ENCODE data around the gene SOCS2.
A peak's percentile ranks its signal among the peaks of the same experiment; 100 is the strongest.

The SOCS2 gene

DNA sequence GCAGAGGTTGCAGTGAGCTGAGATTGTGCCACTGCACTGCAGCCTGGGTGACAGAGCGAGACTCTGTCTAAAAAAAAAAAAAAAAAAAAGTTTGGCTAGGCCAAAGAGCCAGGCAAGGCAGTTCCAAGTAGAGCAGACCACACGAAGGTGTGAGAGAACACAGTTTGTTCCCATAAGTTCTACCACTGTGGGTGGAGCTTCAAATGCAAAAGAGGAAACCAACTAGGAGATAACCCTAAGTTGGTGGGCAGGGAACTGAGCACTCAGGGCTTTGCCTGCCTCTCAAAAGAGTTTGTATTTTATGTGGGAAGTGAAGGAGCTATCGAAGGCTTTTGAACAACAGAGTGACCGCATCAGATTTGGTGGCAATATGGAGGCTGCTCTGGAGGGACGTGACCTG, 15.1 kb downstream of the SOCS2 start:
- no peak for FAIRE-seq
- TF ChIP-seq PAX5 (IDR thresholded peaks at IDR 0.05; ENCODE audit: insufficient read depth, low read length, severe bottlenecking) (no peak), TAF1 (IDR thresholded peaks at IDR 0.05; ENCODE audit: low read depth, low read length) (no peak), POLR2A (IDR thresholded peaks at IDR 0.05; ENCODE audit: low read depth, low read length) (no peak), POU2F2 (IDR thresholded peaks at IDR 0.05; ENCODE audit: low read depth, low read length) (no peak), POLR2AphosphoS5 (IDR thresholded peaks at IDR 0.05; ENCODE audit: low read depth, low read length) (no peak), SPI1 (IDR thresholded peaks at IDR 0.05; ENCODE audit: low read depth, low read length) (no peak)
- DNase-seq (ENCODE audit: insufficient read length, low spot score) = no peak

DNA sequence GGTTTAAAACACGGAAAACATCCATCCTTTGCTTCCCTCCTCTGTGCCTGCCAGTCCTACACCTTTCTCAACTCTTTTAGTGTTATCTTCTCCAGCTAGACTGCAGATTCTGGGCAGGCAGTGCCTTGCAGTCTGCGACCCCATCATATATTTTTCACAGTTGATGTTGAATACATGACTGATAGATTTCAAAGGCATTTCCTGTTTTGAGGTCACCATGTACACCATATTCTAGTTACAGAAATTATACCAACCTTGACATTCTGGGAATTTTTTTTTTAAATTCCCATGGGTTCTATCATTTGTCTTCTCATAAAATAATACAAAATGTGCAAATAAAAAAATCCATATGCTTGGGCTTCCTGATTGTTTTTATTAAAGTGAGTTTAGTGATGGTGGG, 16.6 kb downstream of the SOCS2 start:
- TF ChIP-seq SPI1 (IDR thresholded peaks at IDR 0.05; ENCODE audit: low read depth, low read length) (no peak), POLR2A (IDR thresholded peaks at IDR 0.05; ENCODE audit: low read depth, low read length) (no peak), POLR2AphosphoS5 (IDR thresholded peaks at IDR 0.05; ENCODE audit: low read depth, low read length) (no peak), TAF1 (IDR thresholded peaks at IDR 0.05; ENCODE audit: low read depth, low read length) (no peak), POU2F2 (IDR thresholded peaks at IDR 0.05; ENCODE audit: low read depth, low read length) (no peak), PAX5 (IDR thresholded peaks at IDR 0.05; ENCODE audit: insufficient read depth, low read length, severe bottlenecking) (no peak)
- FAIRE-seq = no peak
- no peak for DNase-seq (ENCODE audit: insufficient read length, low spot score)

DNA sequence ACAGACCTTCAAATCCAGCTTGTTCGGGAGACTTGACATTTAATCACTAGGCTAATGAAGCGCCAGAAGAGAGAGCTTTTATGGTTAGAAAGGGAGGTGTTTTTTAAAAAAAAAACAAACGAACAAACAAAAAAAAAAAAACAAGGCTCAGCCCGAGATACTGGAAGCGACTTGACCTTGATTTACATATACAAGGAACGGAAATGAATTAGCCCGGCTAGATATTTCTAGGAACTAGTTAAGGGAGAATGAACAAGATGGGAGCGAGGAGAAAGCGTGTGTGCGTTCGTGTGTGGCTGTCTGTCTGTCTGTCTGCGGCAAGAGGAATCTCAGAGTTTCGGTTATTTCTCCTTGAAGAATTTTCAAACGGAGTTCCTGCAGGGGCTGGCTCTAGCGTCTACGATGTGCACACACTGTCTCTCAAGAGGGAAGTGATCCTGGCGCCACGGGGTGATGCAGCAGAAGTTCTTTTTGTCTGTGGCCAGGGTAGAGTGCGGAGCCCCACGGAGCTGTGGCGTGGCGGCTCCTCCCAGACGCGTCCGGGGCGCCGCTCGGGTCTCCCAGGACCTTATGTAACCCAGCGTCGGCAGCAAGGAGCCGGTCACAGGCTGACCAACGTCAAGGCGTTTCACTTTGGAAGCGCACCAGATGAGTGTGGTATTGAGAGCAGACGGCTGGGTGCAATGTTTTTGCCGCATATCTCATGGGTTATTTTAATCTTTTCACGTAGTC, 18.8 kb downstream of the SOCS2 start:
- DNase-seq (ENCODE audit: insufficient read length, low spot score) (peak; percentile 25), FAIRE-seq (peak; percentile 57)
- no peak for TF ChIP-seq POU2F2 (IDR thresholded peaks at IDR 0.05; ENCODE audit: low read depth, low read length)
- no peak for TF ChIP-seq POLR2A (IDR thresholded peaks at IDR 0.05; ENCODE audit: low read depth, low read length)
- peak; percentile 77 for TF ChIP-seq SPI1 (IDR thresholded peaks at IDR 0.05; ENCODE audit: low read depth, low read length)
- TF ChIP-seq PAX5 (IDR thresholded peaks at IDR 0.05; ENCODE audit: insufficient read depth, low read length, severe bottlenecking) = no peak
- TF ChIP-seq TAF1 (IDR thresholded peaks at IDR 0.05; ENCODE audit: low read depth, low read length) = peak; percentile 15; the same call in 1 of the 2 replicates
- TF ChIP-seq POLR2AphosphoS5 (IDR thresholded peaks at IDR 0.05; ENCODE audit: low read depth, low read length) = no peak

- FAIRE-seq (no peak), DNase-seq (ENCODE audit: insufficient read length, low spot score) (no peak)
- TF ChIP-seq SPI1 (IDR thresholded peaks at IDR 0.05; ENCODE audit: low read depth, low read length) (no peak), TAF1 (IDR thresholded peaks at IDR 0.05; ENCODE audit: low read depth, low read length) (no peak), PAX5 (IDR thresholded peaks at IDR 0.05; ENCODE audit: insufficient read depth, low read length, severe bottlenecking) (no peak), POU2F2 (IDR thresholded peaks at IDR 0.05; ENCODE audit: low read depth, low read length) (no peak)
Measured at GRCh38 chr12:93592641-93593406, 20.3 kb downstream of the SOCS2 start.

- TF ChIP-seq POLR2AphosphoS5 (IDR thresholded peaks at IDR 0.05; ENCODE audit: low read depth, low read length) (no peak), POLR2A (IDR thresholded peaks at IDR 0.05; ENCODE audit: low read depth, low read length) (no peak), SPI1 (IDR thresholded peaks at IDR 0.05; ENCODE audit: low read depth, low read length) (no peak), TAF1 (IDR thresholded peaks at IDR 0.05; ENCODE audit: low read depth, low read length) (no peak), PAX5 (IDR thresholded peaks at IDR 0.05; ENCODE audit: insufficient read depth, low read length, severe bottlenecking) (no peak), POU2F2 (IDR thresholded peaks at IDR 0.05; ENCODE audit: low read depth, low read length) (no peak)
- FAIRE-seq = no peak
- no peak for DNase-seq (ENCODE audit: insufficient read length, low spot score)
Measured at GRCh38 chr12:93593843-93594242, 21.4 kb downstream of the SOCS2 start.

- DNase-seq (ENCODE audit: insufficient read length, low spot score) (no peak), FAIRE-seq (no peak)
- TF ChIP-seq POU2F2 (IDR thresholded peaks at IDR 0.05; ENCODE audit: low read depth, low read length) = no peak
- no peak for TF ChIP-seq POLR2A (IDR thresholded peaks at IDR 0.05; ENCODE audit: low read depth, low read length)
- no peak for TF ChIP-seq TAF1 (IDR thresholded peaks at IDR 0.05; ENCODE audit: low read depth, low read length)
Measured at GRCh38 chr12:93594766-93595311, 22.4 kb downstream of the SOCS2 start.

DNA sequence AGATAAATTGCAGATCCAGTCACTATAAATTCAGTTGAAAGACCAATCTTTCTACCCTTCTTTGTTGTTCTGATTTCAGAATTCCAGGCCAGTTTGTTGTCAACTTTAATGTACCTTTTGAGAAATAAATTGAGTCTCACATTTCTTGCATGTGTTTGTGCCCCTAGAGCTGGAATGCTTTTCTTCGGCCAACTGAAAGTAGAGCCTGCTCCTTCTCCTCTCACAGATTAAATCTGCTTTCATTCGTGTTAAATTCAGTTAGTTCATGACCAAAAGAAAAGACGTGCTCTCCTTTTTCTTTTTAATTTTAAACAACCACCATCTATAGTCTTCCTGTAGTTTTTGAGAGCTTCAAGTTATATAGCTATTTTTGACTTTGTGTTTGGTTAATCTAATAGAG, 22.9 kb downstream of the SOCS2 start:
- no peak for DNase-seq (ENCODE audit: insufficient read length, low spot score)
- FAIRE-seq = no peak
- TF ChIP-seq POLR2A (IDR thresholded peaks at IDR 0.05; ENCODE audit: low read depth, low read length) = no peak
- no peak for TF ChIP-seq TAF1 (IDR thresholded peaks at IDR 0.05; ENCODE audit: low read depth, low read length)
- TF ChIP-seq SPI1 (IDR thresholded peaks at IDR 0.05; ENCODE audit: low read depth, low read length) = no peak
- no peak for TF ChIP-seq PAX5 (IDR thresholded peaks at IDR 0.05; ENCODE audit: insufficient read depth, low read length, severe bottlenecking)
- no peak for TF ChIP-seq POU2F2 (IDR thresholded peaks at IDR 0.05; ENCODE audit: low read depth, low read length)
- no peak for TF ChIP-seq POLR2AphosphoS5 (IDR thresholded peaks at IDR 0.05; ENCODE audit: low read depth, low read length)

DNA sequence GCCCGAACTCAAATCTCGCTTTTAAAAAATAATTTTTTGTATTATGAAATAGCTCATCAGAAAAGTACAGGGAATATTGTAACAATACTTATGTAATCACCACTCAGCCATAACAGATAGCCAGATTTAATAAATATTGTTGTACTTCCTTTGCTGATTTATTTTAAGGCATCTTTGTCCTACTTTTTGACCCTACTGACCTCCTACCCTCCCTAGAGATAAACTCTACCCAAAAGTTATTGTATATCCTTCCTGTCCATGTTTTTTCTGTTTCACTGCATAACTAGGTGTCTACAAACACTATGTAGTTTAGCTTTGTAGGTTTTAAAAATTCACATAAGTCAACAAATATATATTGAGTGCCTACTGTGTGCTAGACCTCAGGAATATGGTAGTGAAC, 25.1 kb downstream of the SOCS2 start:
- FAIRE-seq = no peak
- DNase-seq (ENCODE audit: insufficient read length, low spot score) = no peak
- TF ChIP-seq TAF1 (IDR thresholded peaks at IDR 0.05; ENCODE audit: low read depth, low read length) (no peak), POLR2AphosphoS5 (IDR thresholded peaks at IDR 0.05; ENCODE audit: low read depth, low read length) (no peak), PAX5 (IDR thresholded peaks at IDR 0.05; ENCODE audit: insufficient read depth, low read length, severe bottlenecking) (no peak), POLR2A (IDR thresholded peaks at IDR 0.05; ENCODE audit: low read depth, low read length) (no peak), POU2F2 (IDR thresholded peaks at IDR 0.05; ENCODE audit: low read depth, low read length) (no peak), SPI1 (IDR thresholded peaks at IDR 0.05; ENCODE audit: low read depth, low read length) (no peak)

GRCh38 chr12:93599192-93599591, 26.7 kb downstream of the SOCS2 start:
- TF ChIP-seq TAF1 (IDR thresholded peaks at IDR 0.05; ENCODE audit: low read depth, low read length) = no peak
- TF ChIP-seq SPI1 (IDR thresholded peaks at IDR 0.05; ENCODE audit: low read depth, low read length) = no peak
- TF ChIP-seq PAX5 (IDR thresholded peaks at IDR 0.05; ENCODE audit: insufficient read depth, low read length, severe bottlenecking) = no peak
- DNase-seq (ENCODE audit: insufficient read length, low spot score) (no peak), FAIRE-seq (no peak)

Data from GM12891 (cell line).